ENCODE measurements around the gene TNFAIP1. TPM values are rescaled to one million over a fixed set of nuclear protein-coding genes. Genes with fewer than 3 reads are reported as not detected.

TNFAIP1 gene
- total RNA-seq, 1 experiment from 2014 or later: 27.5 TPM

DNA sequence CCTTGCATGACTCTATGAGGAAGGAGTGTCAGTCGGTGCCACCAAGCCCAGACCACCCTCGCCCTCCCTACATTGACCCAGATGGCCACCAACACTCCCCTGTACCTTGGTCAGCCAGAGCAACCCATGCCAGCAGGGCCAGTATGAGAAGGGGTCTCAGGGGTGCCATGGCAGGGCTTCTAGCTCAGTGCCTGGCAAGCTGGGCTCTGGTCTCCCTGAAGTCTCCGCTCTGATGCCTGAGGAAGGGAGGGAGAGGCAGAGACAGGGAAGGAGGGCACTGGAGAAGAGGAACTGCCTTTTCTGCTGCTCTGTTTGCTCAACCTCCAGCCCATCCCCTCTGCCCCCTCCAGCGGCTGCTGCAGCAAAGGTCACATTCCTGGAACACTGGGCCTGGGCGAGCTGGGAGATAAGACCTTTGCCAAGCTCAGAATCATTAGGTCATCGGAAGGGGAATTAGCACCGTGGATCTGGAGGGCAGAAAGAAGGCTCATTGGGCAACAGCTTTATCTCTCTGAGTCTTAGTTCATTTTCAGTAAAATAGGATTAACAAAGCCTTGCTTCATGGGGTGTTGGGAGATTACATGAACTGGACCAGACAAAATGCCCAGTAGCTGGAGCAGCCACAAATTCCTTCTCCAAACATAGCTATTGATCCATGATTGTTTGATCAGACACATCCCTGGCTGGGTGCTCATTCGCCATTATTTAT is 34.6 kb downstream of the TNFAIP1 start, which contains the start of gene VTN:
Gene VTN (minus strand): TSS at position 273 of the 709 bp plus-strand sequence. CDS start 104 bp downstream, at position 169.
- no peak within 1 kb of the TSS for H3K4me3 ChIP-seq (ENCODE audit: low read length)
- POLR2A ChIA-PET (ENCODE audit: unreplicated experiment): interaction anchor here (0.6 kb wide), 1 partner anchor 46 kb away, joined by 3 read pairs; no protein-coding TSS in a partner anchor

DNA sequence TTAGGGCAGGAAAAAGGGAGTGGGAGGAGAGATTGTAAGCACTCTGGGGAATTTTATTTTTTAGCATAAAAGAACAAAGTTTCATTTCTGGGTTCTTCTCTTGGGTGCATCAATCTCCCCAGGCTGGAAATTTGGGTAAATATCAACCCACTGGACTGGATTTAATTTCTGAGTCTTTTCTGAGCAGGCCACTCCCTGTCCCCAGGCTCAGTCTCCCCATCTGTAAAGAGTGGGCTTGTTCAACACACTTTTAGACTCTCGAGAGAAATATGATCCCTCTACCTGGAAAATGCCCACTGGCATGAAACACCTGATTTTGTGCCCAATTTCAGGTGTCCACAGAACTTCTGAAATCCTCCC is 35.2 kb downstream of the TNFAIP1 start:
- intact Hi-C loops (cut with micrococcal nuclease): no loop called here
- no peaks in the 10 kb centered on the region for H3K79me2 ChIP-seq (ENCODE audit: low read length)
- no peak overlapping the region for H3K27ac ChIP-seq (ENCODE audit: low read length)
- H3K9me3 ChIP-seq (ENCODE audit: low read length): no peaks in the 10 kb centered on the region
- no peak overlapping the region for H3K4me3 ChIP-seq (ENCODE audit: low read length)
- no peaks in the 10 kb centered on the region for H3K4me1 ChIP-seq (ENCODE audit: insufficient read depth, low read length)
- no peaks in the 10 kb centered on the region for H3F3A ChIP-seq (ENCODE audit: low read length, unreplicated experiment)
- no peak overlapping the region for H3K4me2 ChIP-seq (ENCODE audit: low read length)
- no peaks in the 10 kb centered on the region for H4K20me1 ChIP-seq (ENCODE audit: low read length)
- TF ChIP-seq EZH2 (IDR thresholded peaks at IDR 0.05; ENCODE audit: low read length, unreplicated experiment) (no peak), EZH2phosphoT487 (IDR thresholded peaks at IDR 0.05; ENCODE audit: borderline replicate concordance, low read length) (no peak)
- TF ChIP-seq, protein P1, sequence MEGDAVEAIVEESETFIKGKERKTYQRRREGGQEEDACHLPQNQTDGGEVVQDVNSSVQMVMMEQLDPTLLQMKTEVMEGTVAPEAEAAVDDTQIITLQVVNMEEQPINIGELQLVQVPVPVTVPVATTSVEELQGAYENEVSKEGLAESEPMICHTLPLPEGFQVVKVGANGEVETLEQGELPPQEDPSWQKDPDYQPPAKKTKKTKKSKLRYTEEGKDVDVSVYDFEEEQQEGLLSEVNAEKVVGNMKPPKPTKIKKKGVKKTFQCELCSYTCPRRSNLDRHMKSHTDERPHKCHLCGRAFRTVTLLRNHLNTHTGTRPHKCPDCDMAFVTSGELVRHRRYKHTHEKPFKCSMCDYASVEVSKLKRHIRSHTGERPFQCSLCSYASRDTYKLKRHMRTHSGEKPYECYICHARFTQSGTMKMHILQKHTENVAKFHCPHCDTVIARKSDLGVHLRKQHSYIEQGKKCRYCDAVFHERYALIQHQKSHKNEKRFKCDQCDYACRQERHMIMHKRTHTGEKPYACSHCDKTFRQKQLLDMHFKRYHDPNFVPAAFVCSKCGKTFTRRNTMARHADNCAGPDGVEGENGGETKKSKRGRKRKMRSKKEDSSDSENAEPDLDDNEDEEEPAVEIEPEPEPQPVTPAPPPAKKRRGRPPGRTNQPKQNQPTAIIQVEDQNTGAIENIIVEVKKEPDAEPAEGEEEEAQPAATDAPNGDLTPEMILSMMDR (conservative IDR thresholded peaks at IDR 0.05; ENCODE audit: low read depth, low read length): no peak
- H3K9ac ChIP-seq (ENCODE audit: low read length): no peak overlapping the region
- CTCF ChIA-PET: no interaction called here
- DNase-seq (no peak), ATAC-seq (no peak)
- no peaks in the 10 kb centered on the region for H3K9me2 ChIP-seq (replicated peaks; ENCODE audit: low read length)
- no peaks in the 10 kb centered on the region for H3K36me3 ChIP-seq (ENCODE audit: low read depth, low read length)
- POLR2A ChIA-PET (ENCODE audit: unreplicated experiment): no interaction called here
- no TSS peak for BruUV-seq (replicated peaks)
- no peaks in the 10 kb centered on the region for H3K27me3 ChIP-seq (ENCODE audit: low read length)
- no peak overlapping the region for H2AFZ ChIP-seq (ENCODE audit: low read length)

More for the DNA sequence above, 34.6 kb downstream of the TNFAIP1 start, which contains the start of gene VTN:
- no peaks in the 10 kb centered on the region for H3K79me2 ChIP-seq (ENCODE audit: low read length)
- no peaks in the 10 kb centered on the region for H4K20me1 ChIP-seq (ENCODE audit: low read length)
- H3K36me3 ChIP-seq (ENCODE audit: low read depth, low read length): no peaks in the 10 kb centered on the region
- DNase-seq: no peak
- H3F3A ChIP-seq (ENCODE audit: low read length, unreplicated experiment): no peaks in the 10 kb centered on the region
- no peak within 1 kb of the TSS for H2AFZ ChIP-seq (ENCODE audit: low read length)
- H3K9me2 ChIP-seq (replicated peaks; ENCODE audit: low read length): no peaks in the 10 kb centered on the region
- no peaks in the 10 kb centered on the region for H3K27me3 ChIP-seq (ENCODE audit: low read length)
- H3K4me2 ChIP-seq (ENCODE audit: low read length): no peak within 1 kb of the TSS
- intact Hi-C loops (cut with micrococcal nuclease): no loop called here
- H3K9me3 ChIP-seq (ENCODE audit: low read length): no peaks in the 10 kb centered on the region
- ATAC-seq: no peak; the same call in 1 of the 2 replicates
- no peaks in the 10 kb centered on the region for H3K4me1 ChIP-seq (ENCODE audit: insufficient read depth, low read length)
- CTCF ChIA-PET: interaction anchor here (0.6 kb wide), 1 partner anchor 25 kb away, joined by 3 read pairs; no protein-coding TSS in a partner anchor
- no TSS peak for BruUV-seq (replicated peaks)
- H3K9ac ChIP-seq (ENCODE audit: low read length): no peak within 1 kb of the TSS
- TF ChIP-seq EZH2phosphoT487 (IDR thresholded peaks at IDR 0.05; ENCODE audit: borderline replicate concordance, low read length) (no peak), EZH2 (IDR thresholded peaks at IDR 0.05; ENCODE audit: low read length, unreplicated experiment) (no peak)
- TF ChIP-seq, protein P1 (conservative IDR thresholded peaks at IDR 0.05; ENCODE audit: low read depth, low read length): no peak
- no peak within 1 kb of the TSS for H3K27ac ChIP-seq (ENCODE audit: low read length)

All from PC-3 (cell line).